ENCODE measurements around the gene PYGB.

The PYGB gene

GRCh38 chr20:25247956-25248785 is at the start of gene PYGB:
Gene PYGB, plus strand, starts transcription at chr20:25248085. Its CDS starts 94 bp downstream, at chr20:25248179.
- DNase-seq (ENCODE audit: low read depth), result peak; percentile 82

DNA sequence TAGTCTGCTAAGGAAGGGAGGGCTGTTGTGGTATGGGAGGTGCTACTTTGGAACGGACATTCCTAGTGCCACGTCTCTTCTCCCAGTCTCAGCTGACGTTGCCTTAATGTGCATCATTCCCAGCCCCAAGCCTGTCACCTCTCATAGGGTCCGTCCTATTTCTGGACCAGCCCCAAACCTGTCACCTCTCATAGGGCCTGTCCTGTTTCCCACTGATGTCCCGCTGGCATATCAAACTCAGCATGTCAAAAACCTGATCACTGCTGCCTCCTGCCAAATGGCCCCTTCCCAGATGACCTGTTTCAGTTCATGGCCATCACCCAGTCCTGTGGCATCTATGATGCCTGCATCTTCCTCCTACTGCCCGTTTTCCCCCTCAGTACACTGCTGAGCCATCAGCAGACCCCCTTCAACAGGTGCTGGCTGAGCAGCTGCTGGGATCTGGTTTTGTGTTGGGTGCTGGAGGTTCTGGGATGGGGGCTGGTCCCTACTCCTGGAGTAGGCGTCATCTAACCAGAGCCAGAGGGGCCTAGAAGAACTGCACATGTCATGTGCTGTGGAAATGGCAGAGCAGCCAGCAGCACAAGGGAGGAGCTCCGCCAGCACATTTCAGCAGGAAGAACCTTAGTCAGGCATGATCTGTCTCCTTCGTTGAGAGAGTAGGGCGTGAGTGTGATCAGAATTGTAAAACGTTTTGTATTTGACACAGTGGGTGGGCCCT is 49.1 kb upstream of the PYGB start:
- no peak for DNase-seq (ENCODE audit: low read depth)

- DNase-seq (ENCODE audit: low read depth), result no peak
These were observed 48.2 kb upstream of the PYGB start for GRCh38 chr20:25199473-25200260.

- no peak for DNase-seq (ENCODE audit: low read depth)
These were observed 44.8 kb upstream of the PYGB start for GRCh38 chr20:25203089-25203488.

- DNase-seq (ENCODE audit: low read depth), result no peak
These were observed 44.0 kb upstream of the PYGB start for GRCh38 chr20:25203871-25204320.

- no peak for DNase-seq (ENCODE audit: low read depth)
These were observed 43.2 kb upstream of the PYGB start for GRCh38 chr20:25204550-25205276.

DNA sequence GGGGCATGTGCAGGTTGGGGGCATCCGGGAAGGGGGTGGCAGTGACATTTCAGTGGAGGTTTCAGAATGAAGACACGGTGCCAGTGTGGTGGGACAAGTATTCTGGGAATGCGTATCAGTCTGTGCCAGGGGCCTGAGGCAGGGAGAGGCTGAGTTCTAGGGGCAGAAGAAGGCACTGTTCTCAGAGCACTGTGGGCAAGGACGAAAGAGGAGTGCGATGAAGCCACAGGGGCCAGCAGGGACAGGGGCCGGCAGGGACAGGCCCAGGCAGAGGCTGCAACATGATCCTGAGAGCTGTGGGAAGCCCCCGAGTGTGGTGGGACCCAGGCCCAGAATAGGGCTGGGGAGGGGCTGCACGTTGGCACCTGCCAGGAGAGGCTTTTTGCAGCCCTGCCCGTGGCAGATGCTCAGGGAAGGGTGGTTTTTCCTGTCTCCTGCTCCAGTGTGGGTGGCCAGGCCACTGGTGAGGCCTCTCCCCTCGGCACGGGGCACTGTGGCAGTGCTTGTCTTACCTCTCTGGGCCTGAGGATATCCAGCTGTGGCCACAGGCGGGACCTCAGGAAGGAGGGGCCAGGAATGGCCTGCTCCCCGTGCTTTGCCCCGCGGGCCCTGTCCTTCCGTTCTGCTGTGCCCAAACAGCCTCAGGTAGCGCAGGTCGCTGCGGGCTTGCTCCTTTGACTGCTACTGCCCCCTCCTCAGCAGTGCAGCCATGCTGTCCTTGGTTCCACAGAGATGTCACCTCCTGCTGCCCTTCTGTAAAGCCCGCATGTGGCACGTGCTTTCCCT is 42.4 kb upstream of the PYGB start:
- DNase-seq (ENCODE audit: low read depth), result no peak

DNA sequence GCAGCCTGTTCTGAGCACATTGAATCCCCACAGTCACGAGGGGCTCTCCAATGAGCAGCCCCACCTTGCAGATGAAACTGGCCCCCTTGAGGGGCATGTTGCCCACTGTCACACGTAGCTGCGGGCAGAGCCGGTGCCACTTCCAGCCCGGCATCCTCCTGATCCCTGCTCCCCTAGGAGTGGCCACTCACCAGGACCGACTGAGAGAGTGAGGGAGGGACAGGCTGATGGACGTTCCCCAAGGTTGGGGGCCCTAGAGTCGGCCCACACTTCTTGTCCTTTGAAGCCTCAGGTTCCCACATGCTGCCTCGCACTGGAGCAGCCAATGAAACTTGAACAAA is 41.9 kb upstream of the PYGB start:
- DNase-seq (ENCODE audit: low read depth), result no peak

- DNase-seq (ENCODE audit: low read depth), result no peak
These were observed 41.3 kb upstream of the PYGB start for GRCh38 chr20:25206548-25206947.

- no peak for DNase-seq (ENCODE audit: low read depth)
These were observed 40.5 kb upstream of the PYGB start for GRCh38 chr20:25207149-25207959.

GRCh38 chr20:25207960-25208534 is 39.8 kb upstream of the PYGB start:
- no peak for DNase-seq (ENCODE audit: low read depth)

DNA sequence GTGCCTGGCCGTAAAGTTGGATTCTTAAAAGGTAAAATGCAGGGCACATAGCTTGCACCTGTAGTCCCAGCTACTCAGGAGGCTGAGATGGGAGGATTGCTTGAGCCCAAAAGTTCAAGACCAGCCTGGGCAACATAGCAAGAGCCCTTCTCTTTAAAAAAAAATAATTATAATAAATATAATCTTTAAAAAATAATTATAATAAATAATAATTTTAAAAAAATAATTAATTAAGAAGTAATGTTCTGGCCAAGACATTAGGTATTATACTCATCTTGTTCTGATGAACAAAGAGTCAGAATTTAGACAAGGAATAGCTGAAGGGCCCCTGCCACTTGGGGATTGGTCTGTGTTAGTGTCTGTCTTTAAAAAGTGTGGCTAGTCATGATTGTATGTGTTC is 38.5 kb upstream of the PYGB start:
- DNase-seq (ENCODE audit: low read depth), result no peak

DNA sequence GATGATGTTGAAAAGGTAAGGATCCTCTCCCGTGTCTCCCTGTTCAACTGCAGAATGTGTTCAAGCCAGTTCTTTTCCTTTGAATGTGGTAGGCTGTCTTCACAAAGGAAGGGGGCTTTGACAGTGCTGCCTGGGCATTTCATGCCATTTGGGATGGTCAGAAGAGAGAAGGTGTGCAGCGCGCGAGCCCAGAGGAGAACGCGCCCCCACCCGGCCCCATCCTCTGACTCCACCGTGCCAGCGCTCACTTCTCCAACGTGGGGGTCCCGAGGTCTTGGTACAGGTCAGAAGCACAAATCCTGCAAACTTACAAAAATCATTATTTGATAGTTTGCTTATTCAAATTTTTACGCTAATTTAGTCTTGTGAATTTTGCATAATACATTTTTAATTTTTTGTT is 38.0 kb upstream of the PYGB start:
- DNase-seq (ENCODE audit: low read depth), result no peak

GRCh38 chr20:25211273-25211672 is 36.6 kb upstream of the PYGB start:
- DNase-seq (ENCODE audit: low read depth), result no peak

DNA sequence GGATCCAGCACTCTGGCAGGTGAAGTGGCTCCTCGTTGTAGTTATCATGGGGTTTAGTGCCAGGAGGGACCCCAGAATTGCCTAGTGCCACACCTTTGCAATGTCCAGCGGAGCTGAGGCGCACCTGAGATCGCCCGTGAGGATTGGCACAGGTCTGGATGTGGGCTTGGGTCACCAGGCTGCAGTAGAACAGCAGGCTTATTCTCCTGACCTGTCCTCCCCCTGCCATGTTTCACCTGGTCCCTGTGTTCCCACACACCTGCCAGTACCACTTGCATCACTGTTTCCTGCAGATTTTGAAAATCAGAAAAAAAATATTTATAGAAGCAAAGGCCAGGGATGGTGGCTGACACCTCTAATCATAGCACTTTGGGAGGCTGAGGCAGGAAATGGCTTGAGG is 35.6 kb upstream of the PYGB start:
- no peak for DNase-seq (ENCODE audit: low read depth)

DNA sequence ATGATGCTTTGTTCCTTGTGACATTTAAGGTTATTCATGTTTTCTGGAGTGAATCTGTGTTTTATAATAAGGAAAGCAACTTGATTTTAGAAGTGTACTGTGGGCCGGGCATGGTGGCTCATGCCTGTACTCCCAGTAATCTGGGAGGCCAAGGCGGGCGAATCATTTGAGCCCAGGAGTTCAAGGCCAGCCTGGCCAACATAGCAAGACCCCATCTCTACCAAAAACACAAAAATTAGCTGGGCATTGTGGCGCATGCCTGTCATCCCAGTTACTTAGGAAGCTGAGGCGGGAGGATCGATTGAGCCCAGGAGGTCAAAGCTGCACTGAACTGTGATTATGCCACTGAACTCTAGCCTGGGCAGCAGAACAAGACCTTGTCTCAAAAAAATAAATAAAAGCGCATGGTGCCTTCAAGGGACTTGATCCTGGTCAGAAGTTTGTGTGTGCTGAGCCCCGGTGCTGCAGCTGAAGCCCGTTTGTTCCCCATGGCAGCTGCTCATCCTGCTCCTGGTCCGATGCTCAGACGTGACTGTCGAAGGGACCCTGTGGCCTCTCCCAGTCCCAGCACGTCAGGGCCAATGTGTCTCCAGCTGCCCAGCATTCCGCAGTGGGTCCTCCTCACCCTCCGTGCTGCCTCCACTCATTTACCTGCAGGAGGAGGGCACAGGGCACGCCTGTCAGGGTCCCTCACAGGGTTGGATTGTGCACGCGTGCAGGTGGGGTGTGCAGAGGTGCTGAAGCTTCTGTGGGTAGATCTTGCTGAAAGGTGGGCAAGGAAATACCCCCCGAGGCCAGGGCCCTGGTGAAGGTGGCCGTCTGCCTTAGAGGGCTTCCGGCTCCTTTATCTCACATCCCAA is 34.1 kb upstream of the PYGB start:
- no peak for DNase-seq (ENCODE audit: low read depth)

GRCh38 chr20:25214426-25214790 is 33.5 kb upstream of the PYGB start:
- DNase-seq (ENCODE audit: low read depth), result no peak

DNA sequence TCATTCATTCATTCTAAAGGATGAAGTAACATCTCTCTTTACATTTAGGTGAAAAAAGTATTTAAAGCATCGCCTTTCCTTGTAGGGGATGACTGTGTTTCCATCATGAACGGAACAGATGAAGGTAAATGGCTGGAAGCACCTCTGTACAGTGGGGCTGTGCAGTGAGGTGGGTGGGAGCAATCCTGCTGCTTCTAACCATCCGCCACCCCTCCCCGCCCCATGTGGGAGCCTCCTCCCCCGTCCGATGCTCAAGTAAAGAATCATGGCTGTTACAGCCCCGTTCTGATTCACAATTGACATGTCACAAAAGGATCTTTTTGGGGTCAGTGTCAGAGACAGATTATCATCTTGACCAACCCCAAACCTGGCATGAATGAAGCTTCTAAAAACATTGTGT is 33.1 kb upstream of the PYGB start:
- DNase-seq (ENCODE audit: low read depth), result no peak

GRCh38 chr20:25215521-25215920 is 32.4 kb upstream of the PYGB start:
- no peak for DNase-seq (ENCODE audit: low read depth)
